CD4-positive, CD25-positive, alpha-beta regulatory T cell (primary cell): ENCODE data around the gene DENND1A. TPM values are rescaled to one million over a fixed set of nuclear protein-coding genes. Genes with fewer than 3 reads are reported as not detected.
A peak's percentile ranks its signal among the peaks of the same experiment; 100 is the strongest.

Source experiments
- ATAC-seq, 2 donors: fragments of 150-1000 bp; cut with Tn5 transposase; one replicate each; pipeline ENCODE4 v1.10.0; 2021; ENCODE audit warnings: low read depth in 2 of 2, moderate number of reproducible peaks in 2 of 2, moderate library complexity in 1 of 2
- DNase-seq, 3 donors: peaks; one replicate each; pipeline versions ENCODE4 v3.0.0 to v3.0.0-alpha.2; 2012 to 2022; ENCODE audit warnings: mixed read lengths in 1 of 3
- H3K27ac ChIP-seq: one replicate; pipeline ENCODE4 v1.7.0; 2013; ENCODE audit warnings: mild to moderate bottlenecking, low read length; ENCODE audit not compliant: insufficient read depth, poor library complexity, severe bottlenecking
- H3K27me3 ChIP-seq: one replicate; pipeline ENCODE4 v1.7.0; 2013; ENCODE audit warnings: low read length; ENCODE audit not compliant: control insufficient read depth, insufficient read depth
- H3K36me3 ChIP-seq: one replicate; pipeline ENCODE4 v1.7.0; 2013; ENCODE audit warnings: mild to moderate bottlenecking, low read length, moderate library complexity; ENCODE audit not compliant: control insufficient read depth, insufficient read depth
- H3K4me1 ChIP-seq: 2 replicates; pipeline ENCODE4 v1.7.0; 2013; ENCODE audit warnings: mild to moderate bottlenecking, low read length; ENCODE audit not compliant: insufficient read depth, control insufficient read depth, poor library complexity, severe bottlenecking
- H3K4me3 ChIP-seq: one replicate; pipeline ENCODE4 v1.7.0; 2013; ENCODE audit warnings: low read depth, mild to moderate bottlenecking, low read length, moderate library complexity
- H3K9me3 ChIP-seq, 2 experiments: 1 replicate in 1 of 2; 2 replicates in 1 of 2; pipeline ENCODE4 v1.7.0; 2013; ENCODE audit warnings: low read length in 2 of 2, mild to moderate bottlenecking in 1 of 2, moderate library complexity in 1 of 2; ENCODE audit not compliant: control insufficient read depth in 2 of 2
- H3K27ac Mint-ChIP-seq, 3 donors: one replicate each; pipeline ENCODE4 v1.8.0; 2020 to 2022; ENCODE audit warnings: mild to moderate bottlenecking in 3 of 3, mixed read lengths in 3 of 3, moderate library complexity in 2 of 3
- H3K27me3 Mint-ChIP-seq: one replicate; pipeline ENCODE4 v1.8.0; 2022; ENCODE audit warnings: mild to moderate bottlenecking, mixed read lengths
- H3K36me3 Mint-ChIP-seq: one replicate; pipeline ENCODE4 v1.8.0; 2020; ENCODE audit warnings: mixed read lengths
- H3K4me1 Mint-ChIP-seq, 4 donors: one replicate each; pipeline ENCODE4 v1.8.0; 2020 to 2022; ENCODE audit warnings: mixed read lengths in 4 of 4, mild to moderate bottlenecking in 1 of 4
- H3K4me3 Mint-ChIP-seq, 4 donors: one replicate each; pipeline ENCODE4 v1.8.0; 2020 to 2022; ENCODE audit warnings: mild to moderate bottlenecking in 4 of 4, mixed read lengths in 4 of 4, moderate library complexity in 3 of 4
- H3K9me3 Mint-ChIP-seq, 7 donors: one replicate each; pipeline ENCODE4 v1.8.0; 2020 to 2022; ENCODE audit warnings: mixed read lengths in 7 of 7, mild to moderate bottlenecking in 3 of 7, moderate library complexity in 2 of 7
- polyA plus RNA-seq, 4 donors: library from polyadenylated mRNA; unstranded; fragments of 300-500 nt; fragmentation: Illumina TruSeq; gene quantifications; one replicate each; pipeline ENCODE4 v1.2.3, GENCODE V29; 2021
- total RNA-seq: library from RNA; stranded (reverse); gene quantifications from one replicate; pipeline ENCODE4 v1.2.3, GENCODE V29; 2022

The DENND1A gene
- total and polyA plus RNA-seq, 5 donors from 2014 or later = 3.5 to 21.8 (median 4.7) TPM

DNA sequence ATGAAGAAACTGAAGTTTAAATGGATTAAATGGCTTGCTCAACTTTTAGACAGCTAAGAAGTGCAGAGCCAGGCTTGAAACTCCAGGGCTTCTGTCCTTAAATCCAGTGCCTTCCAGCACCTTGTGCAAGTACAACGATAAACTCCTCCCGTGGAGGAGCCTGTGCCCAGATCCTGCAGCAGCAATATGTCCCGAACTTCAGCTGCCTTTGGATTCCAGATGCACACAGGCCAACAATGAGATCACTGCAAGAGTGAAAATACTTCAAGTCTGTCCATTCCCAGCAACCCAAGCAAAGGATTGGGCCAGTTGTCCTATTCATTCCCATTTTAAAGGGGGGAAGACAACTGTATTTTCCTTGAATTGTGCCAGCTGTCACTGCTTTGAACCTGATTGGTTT is 374.3 kb downstream of the DENND1A start:
- DNase-seq (no peak), ATAC-seq (no peak)
- Mint-ChIP-seq H3K4me3 (no peak overlapping the region), H3K9me3 (peaks cover 0 to 1% (median 0%) of the 10 kb centered on the region in 7 donors), H3K4me1 (no peaks in the 10 kb centered on the region), H3K36me3 (peaks cover 42% of the 10 kb centered on the region), H3K27ac (no peak overlapping the region), H3K27me3 (no peaks in the 10 kb centered on the region)
- Histone ChIP-seq H3K27ac (no peak overlapping the region), H3K36me3 (peaks cover 4% of the 10 kb centered on the region), H3K4me1 (no peaks in the 10 kb centered on the region), H3K4me3 (no peak overlapping the region), H3K27me3 (no peaks in the 10 kb centered on the region), H3K9me3 (no peaks in the 10 kb centered on the region)

DNA sequence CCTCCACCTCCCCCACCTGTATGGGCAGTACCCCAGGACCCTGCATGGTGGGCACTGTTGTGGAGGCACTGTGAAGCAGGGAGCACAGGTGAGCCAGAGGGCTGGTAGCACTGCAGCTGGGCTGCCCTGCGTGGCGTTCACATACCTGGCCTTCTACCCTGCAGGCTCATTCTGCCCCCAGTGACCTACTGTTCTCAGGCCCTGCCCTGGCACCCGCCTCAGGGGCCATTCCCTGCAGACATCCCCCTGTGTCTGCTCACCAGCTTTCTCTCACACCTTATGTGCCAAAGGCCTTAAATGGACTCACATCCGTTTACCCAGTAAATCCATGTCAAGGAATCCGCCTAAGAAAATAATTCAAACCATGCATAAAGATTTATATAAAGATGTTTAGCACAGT is 377.4 kb downstream of the DENND1A start:
- Mint-ChIP-seq H3K4me3 (no peak overlapping the region), H3K4me1 (peaks cover 0 to 12% (median 1%) of the 10 kb centered on the region in 4 donors), H3K9me3 (peaks cover 0 to 1% (median 0%) of the 10 kb centered on the region in 7 donors), H3K27me3 (no peaks in the 10 kb centered on the region), H3K27ac (no peak overlapping the region), H3K36me3 (peaks cover 43% of the 10 kb centered on the region)
- DNase-seq (no peak), ATAC-seq (no peak)
- H3K27me3 ChIP-seq = no peaks in the 10 kb centered on the region
- H3K27ac ChIP-seq = no peak overlapping the region
- H3K4me1 ChIP-seq = no peaks in the 10 kb centered on the region
- peaks cover 4% of the 10 kb centered on the region for H3K36me3 ChIP-seq
- no peak overlapping the region for H3K4me3 ChIP-seq
- H3K9me3 ChIP-seq = no peaks in the 10 kb centered on the region

DNA sequence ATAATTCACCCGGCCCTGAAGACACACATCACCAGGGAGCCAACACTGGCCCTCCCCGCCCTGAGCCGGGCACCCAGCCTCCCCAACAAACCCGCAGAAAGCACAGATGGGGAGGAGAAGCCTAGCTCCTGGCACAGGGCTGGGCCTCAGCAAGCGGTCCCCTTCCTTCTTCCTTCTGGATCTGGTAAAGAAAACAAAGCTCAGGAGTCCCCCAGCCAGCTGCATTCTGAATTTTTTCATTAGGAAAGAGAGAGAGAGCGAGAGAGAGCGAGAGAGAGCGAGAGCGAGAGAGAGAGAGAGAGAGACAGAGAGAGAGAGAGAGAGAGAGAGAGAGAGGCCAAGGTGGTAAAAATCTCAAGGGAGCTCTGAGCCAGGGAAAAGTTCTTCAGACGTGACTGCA is 378.2 kb downstream of the DENND1A start:
- Histone ChIP-seq H3K27me3 (no peaks in the 10 kb centered on the region), H3K4me1 (no peaks in the 10 kb centered on the region), H3K9me3 (no peaks in the 10 kb centered on the region), H3K27ac (no peak overlapping the region), H3K36me3 (peaks cover 3% of the 10 kb centered on the region), H3K4me3 (no peak overlapping the region)
- peaks cover 0 to 1% (median 0%) of the 10 kb centered on the region in 7 donors for H3K9me3 Mint-ChIP-seq
- H3K4me3 Mint-ChIP-seq = no peak overlapping the region
- DNase-seq (no peak), ATAC-seq (no peak)
- H3K4me1 Mint-ChIP-seq = peaks cover 0 to 12% (median 1%) of the 10 kb centered on the region in 4 donors
- peaks cover 35% of the 10 kb centered on the region for H3K36me3 Mint-ChIP-seq
- H3K27me3 Mint-ChIP-seq = no peaks in the 10 kb centered on the region
- H3K27ac Mint-ChIP-seq = no peak overlapping the region

DNA sequence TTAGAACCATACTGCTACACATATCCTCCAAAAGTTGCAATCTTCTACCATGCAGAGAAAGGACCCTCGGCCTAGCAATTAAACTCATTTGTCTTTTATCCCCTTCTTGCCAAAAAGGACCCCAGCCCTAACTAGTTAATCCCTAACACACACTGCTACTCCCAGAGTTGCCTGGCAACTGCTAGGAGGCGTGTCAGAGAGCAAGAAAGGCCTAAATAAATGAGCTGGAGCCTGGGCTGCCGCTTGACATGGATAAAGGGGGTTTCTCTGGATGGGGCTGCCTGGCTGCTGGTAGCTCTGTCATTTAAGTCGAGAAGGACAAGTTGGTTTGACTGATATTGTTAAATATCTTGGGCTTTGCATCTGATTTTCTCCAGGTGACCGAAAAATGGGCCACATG is 379.1 kb downstream of the DENND1A start:
- DNase-seq (no peak), ATAC-seq (no peak)
- Mint-ChIP-seq H3K9me3 (peaks cover 0 to 1% (median 0%) of the 10 kb centered on the region in 7 donors), H3K27ac (no peak overlapping the region), H3K4me3 (no peak overlapping the region), H3K4me1 (peaks cover 0 to 12% (median 1%) of the 10 kb centered on the region in 4 donors), H3K27me3 (no peaks in the 10 kb centered on the region), H3K36me3 (peaks cover 26% of the 10 kb centered on the region)
- no peaks in the 10 kb centered on the region for H3K36me3 ChIP-seq
- no peaks in the 10 kb centered on the region for H3K27me3 ChIP-seq
- no peaks in the 10 kb centered on the region for H3K9me3 ChIP-seq
- no peaks in the 10 kb centered on the region for H3K4me1 ChIP-seq
- H3K4me3 ChIP-seq = no peak overlapping the region
- no peak overlapping the region for H3K27ac ChIP-seq

DNA sequence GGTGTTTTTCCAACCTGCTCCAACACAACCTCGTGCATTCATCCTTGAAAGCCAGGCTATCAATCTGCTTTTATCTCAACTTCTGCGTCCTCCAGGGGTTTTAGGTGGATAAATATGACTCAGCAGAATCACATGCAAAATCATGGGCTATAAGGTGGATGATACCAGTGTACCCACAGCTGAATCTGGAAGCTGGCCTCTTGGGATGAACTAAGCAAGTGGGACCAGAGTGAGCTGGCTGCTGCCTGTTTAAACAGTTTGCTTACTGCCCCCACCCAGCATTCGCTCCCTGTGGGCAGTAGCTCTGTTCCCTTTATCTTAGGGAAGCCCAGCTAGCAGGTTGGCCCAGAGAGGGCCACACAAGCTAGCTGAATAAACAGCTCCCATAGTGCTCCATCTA is 379.9 kb downstream of the DENND1A start:
- Histone ChIP-seq H3K9me3 (no peaks in the 10 kb centered on the region), H3K27me3 (no peaks in the 10 kb centered on the region), H3K27ac (no peak overlapping the region), H3K4me3 (no peak overlapping the region), H3K4me1 (no peaks in the 10 kb centered on the region), H3K36me3 (no peaks in the 10 kb centered on the region)
- H3K27me3 Mint-ChIP-seq = no peaks in the 10 kb centered on the region
- ATAC-seq = no peak
- H3K9me3 Mint-ChIP-seq = no peaks in the 10 kb centered on the region
- H3K36me3 Mint-ChIP-seq = peaks cover 18% of the 10 kb centered on the region
- DNase-seq = no peak
- no peak overlapping the region for H3K4me3 Mint-ChIP-seq
- no peak overlapping the region for H3K27ac Mint-ChIP-seq
- peaks cover 0 to 12% (median 1%) of the 10 kb centered on the region in 4 donors for H3K4me1 Mint-ChIP-seq

DNA sequence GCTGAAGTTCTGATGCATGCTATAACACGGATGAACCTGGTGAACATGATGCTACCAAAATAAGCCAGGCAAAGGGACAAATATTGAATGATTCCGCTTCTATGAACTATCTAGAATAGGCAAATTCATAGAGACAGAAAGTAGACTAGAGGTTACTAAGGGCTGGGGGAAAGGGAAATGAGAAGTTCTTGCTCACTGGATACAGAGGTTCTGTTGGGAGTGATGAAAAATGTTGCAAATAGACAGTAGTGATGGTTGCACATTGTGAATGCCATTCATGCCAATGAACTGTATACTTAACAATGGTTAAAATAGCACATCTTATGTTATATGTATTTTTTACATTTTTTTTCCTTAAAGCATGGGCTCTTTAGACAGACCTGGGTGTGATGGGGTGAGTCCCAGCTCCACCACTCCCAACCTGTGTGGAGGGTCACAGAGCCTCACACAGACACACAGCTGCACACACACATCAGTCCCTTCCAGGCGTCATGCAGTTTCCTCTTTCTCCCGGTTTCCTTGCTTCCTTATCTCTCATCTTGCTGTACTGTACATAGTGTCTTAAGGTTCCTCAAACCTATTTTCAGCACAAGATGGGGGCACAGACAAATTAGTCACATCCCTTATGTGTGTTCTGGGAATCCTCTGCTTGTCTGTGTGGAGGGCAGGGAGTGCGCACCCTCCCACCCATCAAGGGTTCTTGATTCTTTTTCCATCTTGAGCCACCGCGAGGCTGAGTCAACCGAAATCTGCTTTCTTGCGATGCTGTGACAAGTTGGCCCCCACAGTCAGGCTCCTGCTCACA is 381.0 kb downstream of the DENND1A start:
- no peaks in the 10 kb centered on the region for H3K27me3 ChIP-seq
- H3K36me3 ChIP-seq = no peaks in the 10 kb centered on the region
- Mint-ChIP-seq H3K9me3 (no peaks in the 10 kb centered on the region), H3K36me3 (peaks cover 10% of the 10 kb centered on the region), H3K4me3 (no peak overlapping the region), H3K27ac (peak overlapping the region in 1 of 3 donors; percentile 7), H3K27me3 (no peaks in the 10 kb centered on the region), H3K4me1 (peaks cover 0 to 12% (median 1%) of the 10 kb centered on the region in 4 donors)
- H3K4me3 ChIP-seq = no peak overlapping the region
- no peaks in the 10 kb centered on the region for H3K9me3 ChIP-seq
- no peak overlapping the region for H3K27ac ChIP-seq
- ATAC-seq = no peak
- DNase-seq = no peak
- no peaks in the 10 kb centered on the region for H3K4me1 ChIP-seq

DNA sequence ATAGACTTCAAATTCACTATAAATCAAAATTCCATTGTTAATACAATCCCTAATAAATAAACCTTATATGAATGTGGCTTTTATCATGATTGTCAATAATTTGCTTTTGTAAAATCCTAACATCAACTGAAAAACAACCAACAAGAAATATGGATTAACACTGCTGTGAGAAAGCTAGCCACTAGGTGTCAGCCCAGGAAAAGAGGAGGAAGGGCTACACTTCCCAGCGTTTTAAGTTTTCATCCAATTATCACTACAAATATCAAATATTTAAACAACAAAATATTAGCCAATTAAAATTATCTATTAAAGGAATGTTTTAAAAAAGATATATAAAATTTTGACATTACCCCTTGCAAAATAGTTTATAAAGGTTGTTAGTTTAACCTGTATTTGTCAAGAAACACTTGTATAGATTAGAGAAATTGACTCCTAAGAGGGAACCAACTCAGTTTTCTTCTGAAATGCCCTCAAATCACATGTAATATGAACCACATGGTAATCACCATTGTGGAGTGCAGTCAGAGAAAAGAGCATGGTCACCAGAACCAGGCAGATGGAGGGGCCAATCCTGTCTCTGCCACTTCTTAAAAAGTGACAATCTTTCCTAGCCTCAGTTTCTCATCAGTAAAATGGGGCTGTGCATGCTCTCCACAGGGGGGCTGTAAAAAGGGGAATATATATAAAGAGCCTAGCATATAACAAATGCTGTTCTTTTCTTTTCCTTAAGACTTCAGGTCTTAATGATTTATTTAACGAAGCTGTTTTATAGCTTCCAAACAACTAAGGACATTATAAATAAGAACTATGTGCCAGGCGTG is 385.7 kb downstream of the DENND1A start:
- H3K27ac ChIP-seq = no peak overlapping the region
- ATAC-seq (no peak), DNase-seq (peak in 1 of 3 donors; percentile 26)
- H3K4me1 ChIP-seq = no peaks in the 10 kb centered on the region
- H3K9me3 ChIP-seq = no peaks in the 10 kb centered on the region
- H3K9me3 Mint-ChIP-seq = no peaks in the 10 kb centered on the region
- peaks cover 2% of the 10 kb centered on the region for H3K36me3 Mint-ChIP-seq
- H3K4me3 Mint-ChIP-seq = no peak overlapping the region
- no peak overlapping the region for H3K27ac Mint-ChIP-seq
- H3K4me3 ChIP-seq = no peak overlapping the region
- peaks cover 0 to 3% (median 0%) of the 10 kb centered on the region in 4 donors for H3K4me1 Mint-ChIP-seq
- no peaks in the 10 kb centered on the region for H3K27me3 ChIP-seq
- no peaks in the 10 kb centered on the region for H3K36me3 ChIP-seq
- H3K27me3 Mint-ChIP-seq = no peaks in the 10 kb centered on the region
